ENCODE data around the gene PRKCG.
"Not testable (repeated sequence)": the region's sequence is repeated elsewhere in the genome, so short reads cannot be mapped to it uniquely, and the experiment has no call there.

Gene PRKCG

DNA sequence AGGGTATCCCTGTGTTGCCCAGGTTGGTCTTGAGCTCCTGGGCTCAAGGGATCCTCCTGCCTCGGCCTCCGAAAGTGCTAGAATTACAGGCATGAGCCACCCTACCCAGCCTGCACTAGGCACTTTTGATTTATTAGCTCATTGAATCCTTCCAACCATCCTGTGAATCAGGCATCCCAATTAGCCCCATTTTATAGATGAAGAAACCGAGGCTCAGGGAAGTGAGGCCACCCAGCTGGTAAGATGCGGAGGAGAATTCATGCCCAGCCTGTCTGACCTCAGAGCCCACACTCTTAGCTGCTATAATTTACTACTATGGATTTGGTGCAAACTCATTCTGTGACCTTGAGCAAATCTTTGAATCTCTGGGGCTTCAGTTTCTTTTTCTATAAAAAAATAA, 62.9 kb downstream of the PRKCG start:
- DNase-seq (ENCODE audit: low read depth): no peak

DNA sequence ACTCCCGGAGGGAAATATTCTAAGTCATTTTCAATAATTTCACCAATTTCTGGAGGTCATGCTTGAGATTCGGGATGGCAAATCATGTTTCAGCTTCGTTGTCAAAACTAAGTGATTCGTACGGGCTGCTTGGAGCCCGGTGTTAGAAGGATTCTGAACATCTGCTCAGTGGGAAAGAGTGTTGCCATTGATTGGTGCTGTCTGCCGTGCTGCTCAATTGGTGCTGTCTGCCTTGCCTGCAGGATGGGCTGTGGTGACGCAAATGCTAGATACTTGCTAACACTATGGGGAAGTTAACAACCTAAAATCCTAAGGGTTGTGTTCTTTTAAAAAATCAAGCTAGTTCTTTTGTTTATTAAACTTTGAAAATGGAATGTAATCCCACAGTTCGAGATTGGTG, 63.4 kb downstream of the PRKCG start:
- no peak for DNase-seq (ENCODE audit: low read depth)

DNA sequence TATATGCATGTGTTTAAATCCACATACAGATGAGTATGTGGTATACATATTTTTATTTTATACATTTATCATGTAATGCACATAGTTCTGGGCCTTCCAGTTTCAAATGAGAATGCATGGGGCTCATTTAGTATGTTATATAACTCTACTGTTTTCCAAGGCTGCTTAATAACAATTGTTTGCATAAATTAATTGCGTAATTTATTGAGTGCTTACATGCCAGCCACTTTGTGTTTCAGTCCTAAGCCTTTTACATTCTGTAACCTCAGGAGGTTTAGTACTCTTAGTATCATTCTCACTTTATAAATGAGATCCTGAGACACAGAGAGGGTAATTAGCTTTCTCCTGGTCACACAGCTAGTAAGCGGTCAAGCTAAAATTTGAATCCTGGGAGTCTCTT, 64.0 kb downstream of the PRKCG start:
- DNase-seq (ENCODE audit: low read depth): no peak

DNA sequence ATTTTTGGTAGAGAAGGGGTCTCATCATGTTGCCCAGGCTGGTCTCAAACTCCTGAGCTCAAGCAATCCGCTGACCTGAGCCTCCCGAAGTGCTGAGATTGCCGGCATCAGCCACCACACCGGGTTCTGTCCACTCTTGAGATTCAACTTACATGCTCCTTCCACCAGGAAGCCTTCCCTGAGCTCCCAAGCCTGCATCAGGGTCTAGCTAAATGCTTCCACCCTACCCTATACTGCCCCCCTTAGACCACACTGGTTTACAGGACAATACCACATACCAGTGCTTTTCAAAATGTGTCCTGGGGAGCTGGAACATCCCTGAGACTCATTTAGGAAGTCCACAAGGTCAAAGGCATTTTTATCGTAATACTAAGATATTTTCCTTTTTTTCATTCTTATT, 65.6 kb downstream of the PRKCG start:
- DNase-seq (ENCODE audit: low read depth): no peak

DNA sequence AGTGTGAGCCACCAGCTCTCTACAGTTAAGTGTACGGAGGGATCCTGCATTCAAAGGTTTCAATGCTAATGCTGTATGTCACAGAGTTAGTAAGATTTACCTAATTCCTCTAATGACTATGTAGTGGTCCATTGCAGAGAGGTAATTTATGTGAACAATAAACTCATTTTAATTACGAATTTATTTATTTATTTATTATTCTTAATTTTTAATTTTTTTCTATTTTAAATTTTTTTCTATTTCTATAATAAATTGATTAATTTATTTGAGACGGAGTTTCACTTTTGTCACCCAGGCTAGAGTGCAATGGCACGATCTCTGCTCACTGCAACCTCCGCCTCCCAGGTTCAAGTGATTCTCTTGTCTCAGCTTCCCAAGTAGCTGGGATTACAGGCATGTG, 66.6 kb downstream of the PRKCG start:
- DNase-seq (ENCODE audit: low read depth): not testable (repeated sequence)

DNA sequence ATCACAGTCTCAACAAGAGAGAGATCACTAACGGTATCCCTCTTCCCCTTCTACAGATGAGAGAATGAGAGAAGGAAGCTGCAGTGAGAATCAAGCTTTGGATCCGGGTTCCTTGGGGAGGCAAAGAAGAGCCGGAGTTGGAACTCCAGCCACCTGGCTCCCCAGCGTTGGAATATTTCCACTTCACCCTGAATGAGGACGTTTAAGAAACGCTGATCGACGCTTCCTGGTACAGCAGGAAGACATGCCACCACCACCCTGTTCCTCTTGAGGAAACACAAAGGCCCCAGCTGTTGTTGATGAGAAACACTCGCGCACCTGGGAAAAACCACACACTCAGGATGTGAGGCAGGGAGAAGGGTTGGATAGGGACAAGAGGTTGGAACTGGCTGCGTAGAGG, 69.4 kb downstream of the PRKCG start:
- no peak for DNase-seq (ENCODE audit: low read depth)

DNA sequence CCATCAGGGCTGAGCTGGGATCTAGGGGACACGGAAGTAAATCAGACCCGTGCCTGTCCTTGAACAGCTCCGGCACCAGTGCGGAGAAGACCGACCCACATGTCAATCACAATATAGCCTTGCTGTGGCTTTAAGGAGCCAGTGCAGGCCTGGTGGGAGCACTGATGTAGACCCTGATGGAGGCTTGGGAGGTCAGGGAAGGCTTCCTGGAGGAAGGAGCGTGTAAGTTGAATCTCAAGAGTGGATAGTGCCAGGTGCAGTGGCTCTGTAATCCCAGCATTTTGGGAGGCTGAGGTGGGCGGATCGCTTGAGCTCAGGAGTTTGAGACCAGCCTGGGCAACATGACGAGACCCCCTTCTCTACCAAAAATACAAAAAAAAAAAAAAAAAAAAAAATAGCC, 70.0 kb downstream of the PRKCG start:
- DNase-seq (ENCODE audit: low read depth): no peak

DNA sequence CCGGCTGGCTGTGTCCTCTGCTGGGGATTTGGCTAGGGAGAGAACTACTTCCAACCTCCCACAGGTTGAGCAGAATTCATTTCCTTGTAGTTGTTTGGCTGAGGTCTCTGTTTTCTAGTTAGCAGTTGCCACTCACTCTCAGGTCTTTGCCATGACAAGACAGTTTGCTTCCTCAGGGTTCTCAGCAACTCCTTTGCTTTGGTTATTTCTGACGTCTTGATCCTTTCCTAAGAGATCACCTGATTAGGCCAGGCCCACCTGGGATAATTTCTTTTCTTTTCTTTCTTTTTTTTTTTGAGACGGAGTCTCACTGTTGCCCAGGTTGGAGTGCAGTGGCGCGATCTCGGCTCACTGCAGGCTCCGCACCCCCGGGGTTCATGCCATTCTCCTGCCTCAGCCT, 71.4 kb downstream of the PRKCG start:
- no peak for DNase-seq (ENCODE audit: low read depth)
